Measurements from ENCODE around the gene UQCC5.

GRCh38 chr3:52487788-52488691, 48.4 kb upstream of the UQCC5 start:
- no peak for TF ChIP-seq CTCF (optimal IDR thresholded peaks at IDR 0.05 in 1 of 3, IDR thresholded peaks at IDR 0.05 in 1 of 3, conservative IDR thresholded peaks at IDR 0.05 in 1 of 3; ENCODE audit: extremely low read depth in 1 of 3, insufficient read depth in 2 of 3, low read length in 3 of 3)
- no peak for TF ChIP-seq EZH2 (IDR thresholded peaks at IDR 0.05; ENCODE audit: low read length)
